ENCODE measurements around the gene TRAPPC13.

The TRAPPC13 gene

DNA sequence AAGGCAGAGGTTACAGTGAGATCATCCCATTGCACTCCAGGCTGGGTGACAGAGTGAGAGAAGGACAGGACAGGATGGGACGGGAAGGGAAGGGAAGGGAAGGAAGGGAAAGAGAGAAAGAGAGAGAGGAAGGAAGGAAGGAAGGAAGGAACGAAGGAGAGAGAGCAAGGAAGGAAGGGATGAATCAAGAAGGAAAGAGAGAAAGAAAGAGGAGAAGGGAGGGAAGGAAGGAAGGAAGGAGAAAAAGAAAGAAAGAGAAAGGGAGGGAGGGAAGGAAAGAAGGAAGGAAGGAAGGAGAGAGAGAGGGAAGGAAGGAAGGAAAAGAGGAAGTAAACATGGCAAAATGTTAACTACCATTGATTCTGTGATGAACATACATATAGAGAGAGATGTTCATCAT is 68.3 kb downstream of the TRAPPC13 start:
- DNase-seq, result no peak

- DNase-seq, result no peak
Observed at GRCh38 chr5:65695162-65695755, 70.4 kb downstream of the TRAPPC13 start.

DNA sequence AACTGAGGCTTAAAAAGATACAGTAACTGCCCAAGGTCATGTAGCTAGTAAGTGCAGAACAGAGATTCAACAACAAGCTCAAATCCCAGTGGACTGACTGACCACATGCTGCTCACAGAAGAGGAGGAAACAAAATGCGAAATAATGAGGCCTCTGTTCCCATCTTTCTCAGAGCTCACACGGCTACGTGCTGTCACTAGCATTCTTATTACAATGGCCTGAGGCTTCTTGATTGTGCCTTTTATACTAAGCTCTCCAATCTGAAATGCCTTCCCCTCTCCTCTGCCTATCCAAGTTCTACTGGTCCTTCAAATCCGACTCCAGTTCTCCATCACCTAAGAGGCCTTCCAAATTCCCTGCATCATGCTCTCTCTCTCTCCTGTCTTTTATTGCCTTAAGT is 71.1 kb downstream of the TRAPPC13 start:
- no peak for DNase-seq

DNA sequence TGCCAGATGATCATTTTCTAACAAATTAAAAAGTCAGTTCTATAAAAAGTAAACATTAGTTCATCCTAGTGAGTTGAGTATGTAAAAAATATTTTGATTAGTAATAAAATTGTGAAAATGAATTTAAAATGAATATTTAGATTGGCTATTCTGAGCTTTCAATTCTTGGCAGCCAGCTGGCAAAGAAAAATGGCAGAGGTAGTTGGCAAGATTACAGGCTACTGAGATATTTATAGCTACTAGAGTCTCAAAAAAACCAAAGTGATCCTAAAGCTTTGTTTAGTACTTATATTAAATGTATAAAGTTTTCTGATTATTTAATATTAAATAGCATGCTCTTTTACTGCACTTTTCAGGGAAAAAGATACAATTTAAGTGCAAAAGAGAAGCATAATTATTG is 72.1 kb downstream of the TRAPPC13 start:
- DNase-seq, result no peak

DNA sequence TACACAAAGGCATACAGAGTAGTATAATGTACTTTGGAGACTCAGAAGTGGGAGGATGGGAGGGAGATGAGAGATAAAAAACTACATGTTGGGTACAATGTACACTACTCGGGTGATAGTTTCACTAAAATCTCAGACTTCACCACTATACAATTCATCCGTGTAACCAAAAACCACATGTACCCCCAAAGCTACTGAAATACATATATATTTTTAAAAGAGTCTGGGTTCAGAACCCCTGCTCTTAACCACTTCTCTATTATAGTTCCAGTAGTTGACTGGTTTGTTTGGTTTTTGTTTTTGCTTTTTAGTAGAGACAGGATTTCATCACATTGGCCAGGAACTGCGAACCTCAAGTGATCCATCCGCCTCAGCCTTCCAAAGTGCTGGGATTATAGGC is 74.5 kb downstream of the TRAPPC13 start:
- DNase-seq, result no peak

DNA sequence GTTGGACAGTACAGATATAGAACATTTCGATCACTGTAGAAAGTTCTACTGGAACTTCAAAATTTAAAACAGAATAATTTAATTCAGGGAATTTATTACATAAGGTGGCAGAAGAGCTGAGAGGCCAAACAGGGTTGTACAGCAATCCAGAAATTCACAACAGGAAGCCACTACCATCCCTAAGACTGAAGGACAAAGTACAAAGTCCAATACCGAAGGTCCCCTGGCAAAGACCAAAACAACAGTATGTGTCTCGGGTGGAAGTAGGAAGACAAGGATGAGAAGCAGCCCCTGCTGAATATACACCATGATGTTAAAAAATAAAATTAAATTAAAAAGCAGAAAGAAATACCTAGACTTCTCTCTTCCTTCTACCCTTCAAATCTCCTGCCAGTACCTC is 77.2 kb downstream of the TRAPPC13 start:
- DNase-seq, result no peak

DNA sequence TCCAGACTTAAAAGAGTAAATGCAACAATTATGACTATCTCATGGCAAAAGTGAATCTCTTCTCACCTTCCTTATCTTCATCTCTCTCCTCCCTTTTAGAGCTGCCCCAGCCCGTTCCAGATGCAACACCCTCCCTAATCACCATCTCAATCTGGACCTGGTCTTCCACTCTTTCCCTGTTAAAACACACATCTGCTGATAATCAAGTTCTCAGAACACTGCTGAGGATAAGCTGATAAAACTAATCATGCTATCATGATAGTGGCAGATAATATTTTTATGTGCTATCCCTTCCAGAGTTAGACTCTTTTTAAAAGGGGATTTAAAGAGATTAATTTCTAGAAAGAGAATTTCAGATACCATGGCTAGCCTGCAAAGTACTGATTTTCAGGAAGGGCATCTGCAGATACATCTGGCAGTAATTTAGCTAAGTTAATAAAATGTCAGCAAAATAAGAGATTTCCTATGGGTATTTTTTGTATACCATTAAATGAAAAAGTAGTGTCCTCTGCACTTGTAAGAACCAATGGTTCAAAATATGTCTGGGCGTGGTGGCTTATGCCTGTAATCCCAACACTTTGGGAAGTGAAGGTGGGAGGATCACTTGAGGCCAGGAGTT is 79.9 kb downstream of the TRAPPC13 start:
- DNase-seq, result no peak

GRCh38 chr5:65707663-65708062 is 82.8 kb downstream of the TRAPPC13 start:
- no peak for DNase-seq

DNA sequence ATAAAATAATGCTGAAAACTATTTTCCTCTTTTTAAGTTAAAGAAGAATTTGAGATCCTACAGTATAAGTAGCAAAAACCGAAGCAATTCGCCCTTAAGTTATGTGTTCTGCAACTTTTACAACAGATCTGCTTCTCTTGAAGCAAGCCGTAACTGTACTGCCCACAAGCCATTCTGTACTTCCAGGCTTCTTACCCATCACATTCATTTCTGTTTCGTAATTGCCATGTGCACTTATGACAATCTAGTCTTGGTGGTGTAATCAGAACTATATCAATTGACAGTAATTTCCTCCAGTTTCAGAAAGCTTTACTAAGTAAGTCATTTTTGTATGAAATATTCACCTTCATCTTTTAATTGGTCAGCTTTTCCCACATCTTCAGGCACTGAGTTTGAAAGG is 83.3 kb downstream of the TRAPPC13 start:
- DNase-seq, result no peak
